ENCODE results near the gene BTBD10. TPM values are rescaled to one million over a fixed set of nuclear protein-coding genes. Genes with fewer than 3 reads are reported as not detected.
A peak's percentile ranks its signal among the peaks of the same experiment; 100 is the strongest.
"Not testable (repeated sequence)": the region's sequence is repeated elsewhere in the genome, so short reads cannot be mapped to it uniquely, and the experiment has no call there.

The BTBD10 gene
- total and polyA plus RNA-seq, 9 donors, result 21.4 to 39.5 (median 22.9) TPM

- H3K36me3 ChIP-seq (ENCODE audit: control insufficient read depth, insufficient read depth, low read length), result no peaks in the 10 kb centered on the region
- H3K4me1 ChIP-seq (ENCODE audit: control insufficient read depth, insufficient read depth, low read length), result no peaks in the 10 kb centered on the region
- no peak for DNase-seq
These were observed 35.6 kb downstream of the BTBD10 start for GRCh38 chr11:13427440-13427839.

GRCh38 chr11:13423372-13423771, 39.6 kb downstream of the BTBD10 start:
- 86% methylated on average over 1 of the region's 6 CpGs for WGBS (ENCODE audit: insufficient coverage)
- no peak overlapping the region for H3K4me3 ChIP-seq (ENCODE audit: low read length)
- no peak overlapping the region for H3K27ac ChIP-seq (ENCODE audit: low read length)
- H3K4me1 ChIP-seq (ENCODE audit: control insufficient read depth, insufficient read depth, low read length), result no peaks in the 10 kb centered on the region
- peaks cover 2% of the 10 kb centered on the region for H3K36me3 ChIP-seq (ENCODE audit: control insufficient read depth, insufficient read depth, low read length)
- no peaks in the 10 kb centered on the region for H3K27me3 ChIP-seq (ENCODE audit: control insufficient read depth, insufficient read depth, low read length)
- H3K9me3 ChIP-seq (replicated peaks; ENCODE audit: control insufficient read depth, low read depth, low read length), result peaks cover 8% of the 10 kb centered on the region
- DNase-seq, result no peak

More at GRCh38 chr11:13427440-13427839, 35.6 kb downstream of the BTBD10 start:
- no peak overlapping the region for H3K27ac ChIP-seq (ENCODE audit: low read length)
- no peak overlapping the region for H3K4me3 ChIP-seq (ENCODE audit: low read length)
- peaks cover 11% of the 10 kb centered on the region for H3K9me3 ChIP-seq (replicated peaks; ENCODE audit: control insufficient read depth, low read depth, low read length)
- H3K27me3 ChIP-seq (ENCODE audit: control insufficient read depth, insufficient read depth, low read length), result no peaks in the 10 kb centered on the region

- no peaks in the 10 kb centered on the region for H3K9me3 ChIP-seq (replicated peaks; ENCODE audit: control insufficient read depth, low read depth, low read length)
- H3K36me3 ChIP-seq (ENCODE audit: control insufficient read depth, insufficient read depth, low read length), result peaks cover 5% of the 10 kb centered on the region
- no peak for DNase-seq
- no CpG with 5 or more reads among the region's 6 CpGs for WGBS (ENCODE audit: insufficient coverage)
- H3K27ac ChIP-seq (ENCODE audit: low read length), result no peak overlapping the region
- no peaks in the 10 kb centered on the region for H3K27me3 ChIP-seq (ENCODE audit: control insufficient read depth, insufficient read depth, low read length)
- no peak overlapping the region for H3K4me3 ChIP-seq (ENCODE audit: low read length)
- no peaks in the 10 kb centered on the region for H3K4me1 ChIP-seq (ENCODE audit: control insufficient read depth, insufficient read depth, low read length)
These were observed 41.5 kb downstream of the BTBD10 start for GRCh38 chr11:13421561-13421960.

- Histone ChIP-seq H3K4me3 (ENCODE audit: low read length) (no peak overlapping the region), H3K27ac (ENCODE audit: low read length) (no peak overlapping the region), H3K9me3 (replicated peaks; ENCODE audit: control insufficient read depth, low read depth, low read length) (no peaks in the 10 kb centered on the region), H3K36me3 (ENCODE audit: control insufficient read depth, insufficient read depth, low read length) (peaks cover 16% of the 10 kb centered on the region), H3K4me1 (ENCODE audit: control insufficient read depth, insufficient read depth, low read length) (no peaks in the 10 kb centered on the region), H3K27me3 (ENCODE audit: control insufficient read depth, insufficient read depth, low read length) (no peaks in the 10 kb centered on the region)
- WGBS (ENCODE audit: insufficient coverage), result 92% methylated on average over 3 of the region's 3 CpGs
- no peak for DNase-seq
These were observed 47.8 kb downstream of the BTBD10 start for GRCh38 chr11:13415201-13415600.

- Histone ChIP-seq H3K9me3 (replicated peaks; ENCODE audit: control insufficient read depth, low read depth, low read length) (peaks cover 3% of the 10 kb centered on the region), H3K4me1 (ENCODE audit: control insufficient read depth, insufficient read depth, low read length) (no peaks in the 10 kb centered on the region), H3K4me3 (ENCODE audit: low read length) (no peak overlapping the region), H3K36me3 (ENCODE audit: control insufficient read depth, insufficient read depth, low read length) (peaks cover 16% of the 10 kb centered on the region), H3K27ac (ENCODE audit: low read length) (no peak overlapping the region), H3K27me3 (ENCODE audit: control insufficient read depth, insufficient read depth, low read length) (no peaks in the 10 kb centered on the region)
- WGBS (ENCODE audit: insufficient coverage), result no CpG with 5 or more reads among the region's 4 CpGs
- no peak for DNase-seq
These were observed 57.8 kb downstream of the BTBD10 start for GRCh38 chr11:13405220-13405619.

GRCh38 chr11:13398335-13398734, 64.7 kb downstream of the BTBD10 start:
- not testable (repeated sequence) for H3K36me3 ChIP-seq (ENCODE audit: control insufficient read depth, insufficient read depth, low read length); H3K4me1 ChIP-seq (ENCODE audit: control insufficient read depth, insufficient read depth, low read length); DNase-seq; H3K27me3 ChIP-seq (ENCODE audit: control insufficient read depth, insufficient read depth, low read length); H3K9me3 ChIP-seq (replicated peaks; ENCODE audit: control insufficient read depth, low read depth, low read length); H3K27ac ChIP-seq (ENCODE audit: low read length); H3K4me3 ChIP-seq (ENCODE audit: low read length)

- 80% methylated on average over 1 of the region's 1 CpG for WGBS (ENCODE audit: insufficient coverage)
- Histone ChIP-seq H3K4me3 (ENCODE audit: low read length) (no peak overlapping the region), H3K4me1 (ENCODE audit: control insufficient read depth, insufficient read depth, low read length) (no peaks in the 10 kb centered on the region), H3K27ac (ENCODE audit: low read length) (no peak overlapping the region), H3K36me3 (ENCODE audit: control insufficient read depth, insufficient read depth, low read length) (peaks cover 7% of the 10 kb centered on the region), H3K9me3 (replicated peaks; ENCODE audit: control insufficient read depth, low read depth, low read length) (no peaks in the 10 kb centered on the region), H3K27me3 (ENCODE audit: control insufficient read depth, insufficient read depth, low read length) (no peaks in the 10 kb centered on the region)
- no peak for DNase-seq
These were observed 71.8 kb downstream of the BTBD10 start for GRCh38 chr11:13391217-13391616.

GRCh38 chr11:13388741-13389140, 74.3 kb downstream of the BTBD10 start:
- no peak overlapping the region for H3K4me3 ChIP-seq (ENCODE audit: low read length)
- H3K4me1 ChIP-seq (ENCODE audit: control insufficient read depth, insufficient read depth, low read length), result no peaks in the 10 kb centered on the region
- no peaks in the 10 kb centered on the region for H3K27me3 ChIP-seq (ENCODE audit: control insufficient read depth, insufficient read depth, low read length)
- DNase-seq, result peak; percentile 41
- H3K9me3 ChIP-seq (replicated peaks; ENCODE audit: control insufficient read depth, low read depth, low read length), result no peaks in the 10 kb centered on the region
- peaks cover 8% of the 10 kb centered on the region for H3K36me3 ChIP-seq (ENCODE audit: control insufficient read depth, insufficient read depth, low read length)
- H3K27ac ChIP-seq (ENCODE audit: low read length), result no peak overlapping the region
- no CpG with 5 or more reads among the region's 5 CpGs for WGBS (ENCODE audit: insufficient coverage)

GRCh38 chr11:13386567-13386966, 76.5 kb downstream of the BTBD10 start:
- Histone ChIP-seq H3K36me3 (ENCODE audit: control insufficient read depth, insufficient read depth, low read length) (peaks cover 21% of the 10 kb centered on the region), H3K4me1 (ENCODE audit: control insufficient read depth, insufficient read depth, low read length) (no peaks in the 10 kb centered on the region), H3K27me3 (ENCODE audit: control insufficient read depth, insufficient read depth, low read length) (no peaks in the 10 kb centered on the region), H3K4me3 (ENCODE audit: low read length) (no peak overlapping the region), H3K27ac (ENCODE audit: low read length) (no peak overlapping the region), H3K9me3 (replicated peaks; ENCODE audit: control insufficient read depth, low read depth, low read length) (no peaks in the 10 kb centered on the region)
- DNase-seq, result no peak
- 100% methylated on average over 2 of the region's 2 CpGs for WGBS (ENCODE audit: insufficient coverage)

- Histone ChIP-seq H3K27me3 (ENCODE audit: control insufficient read depth, insufficient read depth, low read length) (no peaks in the 10 kb centered on the region), H3K4me1 (ENCODE audit: control insufficient read depth, insufficient read depth, low read length) (no peaks in the 10 kb centered on the region), H3K36me3 (ENCODE audit: control insufficient read depth, insufficient read depth, low read length) (peaks cover 34% of the 10 kb centered on the region), H3K4me3 (ENCODE audit: low read length) (no peak overlapping the region), H3K27ac (ENCODE audit: low read length) (no peak overlapping the region), H3K9me3 (replicated peaks; ENCODE audit: control insufficient read depth, low read depth, low read length) (no peaks in the 10 kb centered on the region)
- WGBS (ENCODE audit: insufficient coverage), result no CpG with 5 or more reads among the region's 4 CpGs
- peak; percentile 64 for DNase-seq
These were observed 77.9 kb downstream of the BTBD10 start for GRCh38 chr11:13384908-13385640.

GRCh38 chr11:13382751-13383150, 80.3 kb downstream of the BTBD10 start:
- Histone ChIP-seq H3K27me3 (ENCODE audit: control insufficient read depth, insufficient read depth, low read length) (no peaks in the 10 kb centered on the region), H3K4me1 (ENCODE audit: control insufficient read depth, insufficient read depth, low read length) (no peaks in the 10 kb centered on the region), H3K36me3 (ENCODE audit: control insufficient read depth, insufficient read depth, low read length) (peaks cover 37% of the 10 kb centered on the region), H3K4me3 (ENCODE audit: low read length) (no peak overlapping the region), H3K27ac (ENCODE audit: low read length) (no peak overlapping the region), H3K9me3 (replicated peaks; ENCODE audit: control insufficient read depth, low read depth, low read length) (no peaks in the 10 kb centered on the region)
- DNase-seq, result no peak
- WGBS (ENCODE audit: insufficient coverage), result 100% methylated on average over 3 of the region's 3 CpGs

All from muscle of leg (tissue), 11 donors.